ENCODE results near the gene YWHAE.

Gene YWHAE

GRCh38 chr17:1351971-1352370 lies 48.1 kb downstream of the YWHAE start:
- Histone ChIP-seq H3K27me3 (ENCODE audit: low read length) (no peaks in the 10 kb centered on the region), H3K4me3 (ENCODE audit: insufficient read depth, low read length, poor library complexity, severe bottlenecking) (no peak overlapping the region), H3F3A (ENCODE audit: insufficient read depth) (peaks cover 8% of the 10 kb centered on the region; the same call in 1 of the 2 replicates), H3K9ac (ENCODE audit: low read length) (no peak overlapping the region), H3K9me3 (ENCODE audit: insufficient read depth, low read length) (no peaks in the 10 kb centered on the region), H4K20me1 (ENCODE audit: low read depth, low read length) (peaks cover 6% of the 10 kb centered on the region), H3K36me3 (ENCODE audit: low read length) (peaks cover 20% of the 10 kb centered on the region), H3K9me2 (replicated peaks; ENCODE audit: insufficient read depth, low read length) (no peaks in the 10 kb centered on the region), H3K4me2 (ENCODE audit: low read depth, low read length, poor library complexity, severe bottlenecking) (no peak overlapping the region), H2AFZ (ENCODE audit: low read depth, low read length, severe bottlenecking) (no peak overlapping the region), H3K27ac (ENCODE audit: low read depth, low read length) (no peak overlapping the region), H3K79me2 (ENCODE audit: insufficient read depth, low read length) (peaks cover 70% of the 10 kb centered on the region)
- no peak for TF ChIP-seq EZH2phosphoT487 (conservative IDR thresholded peaks at IDR 0.05; ENCODE audit: low read length)
- TF ChIP-seq, protein P1, sequence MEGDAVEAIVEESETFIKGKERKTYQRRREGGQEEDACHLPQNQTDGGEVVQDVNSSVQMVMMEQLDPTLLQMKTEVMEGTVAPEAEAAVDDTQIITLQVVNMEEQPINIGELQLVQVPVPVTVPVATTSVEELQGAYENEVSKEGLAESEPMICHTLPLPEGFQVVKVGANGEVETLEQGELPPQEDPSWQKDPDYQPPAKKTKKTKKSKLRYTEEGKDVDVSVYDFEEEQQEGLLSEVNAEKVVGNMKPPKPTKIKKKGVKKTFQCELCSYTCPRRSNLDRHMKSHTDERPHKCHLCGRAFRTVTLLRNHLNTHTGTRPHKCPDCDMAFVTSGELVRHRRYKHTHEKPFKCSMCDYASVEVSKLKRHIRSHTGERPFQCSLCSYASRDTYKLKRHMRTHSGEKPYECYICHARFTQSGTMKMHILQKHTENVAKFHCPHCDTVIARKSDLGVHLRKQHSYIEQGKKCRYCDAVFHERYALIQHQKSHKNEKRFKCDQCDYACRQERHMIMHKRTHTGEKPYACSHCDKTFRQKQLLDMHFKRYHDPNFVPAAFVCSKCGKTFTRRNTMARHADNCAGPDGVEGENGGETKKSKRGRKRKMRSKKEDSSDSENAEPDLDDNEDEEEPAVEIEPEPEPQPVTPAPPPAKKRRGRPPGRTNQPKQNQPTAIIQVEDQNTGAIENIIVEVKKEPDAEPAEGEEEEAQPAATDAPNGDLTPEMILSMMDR (IDR thresholded peaks at IDR 0.05; ENCODE audit: insufficient read depth, low read length, poor library complexity, severe bottlenecking), result no peak

- Histone ChIP-seq H3K27me3 (ENCODE audit: low read length) (no peaks in the 10 kb centered on the region), H4K20me1 (ENCODE audit: low read depth, low read length) (peaks cover 10% of the 10 kb centered on the region)
These were observed 48.7 kb downstream of the YWHAE start for GRCh38 chr17:1351275-1351674.

DNA sequence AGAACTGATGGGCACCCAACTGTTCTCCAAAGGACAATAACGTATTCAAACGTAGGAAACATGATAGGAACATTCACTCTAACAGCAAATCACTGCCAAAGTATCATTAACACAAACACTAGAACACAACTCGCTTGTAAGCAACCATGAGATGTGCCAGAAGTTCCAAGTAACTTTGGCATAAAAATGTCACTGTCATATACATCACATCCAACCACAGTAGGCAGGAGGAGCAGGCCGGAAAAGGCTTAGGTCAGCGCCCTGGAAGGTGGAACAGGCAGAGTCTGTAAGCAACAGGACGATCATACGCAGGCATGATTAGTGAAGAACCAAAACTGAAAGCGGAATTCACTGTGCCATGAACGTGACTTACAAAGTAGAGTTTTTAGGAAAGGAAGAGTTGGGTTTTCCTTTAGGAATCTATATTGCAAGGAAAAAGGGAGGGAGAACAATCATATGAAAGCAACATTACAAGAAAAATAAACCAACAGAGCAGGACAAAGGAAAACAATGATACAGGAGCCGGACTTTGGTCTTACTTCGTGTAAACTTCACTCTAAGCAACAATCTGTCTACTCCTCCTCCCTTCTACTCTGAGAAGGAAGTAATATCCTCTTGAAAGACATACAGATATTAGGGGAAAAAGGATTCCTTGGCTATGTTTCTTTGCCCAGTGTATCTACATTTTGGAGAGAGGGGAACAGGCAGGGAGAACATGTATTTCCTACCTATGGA lies 52.3 kb downstream of the YWHAE start:
- no peak for TF ChIP-seq EZH2phosphoT487 (conservative IDR thresholded peaks at IDR 0.05; ENCODE audit: low read length)
- TF ChIP-seq, protein P1 (IDR thresholded peaks at IDR 0.05; ENCODE audit: insufficient read depth, low read length, poor library complexity, severe bottlenecking), result no peak
- H3K9ac ChIP-seq (ENCODE audit: low read length), result no peak overlapping the region
- peaks cover 22% of the 10 kb centered on the region for H4K20me1 ChIP-seq (ENCODE audit: low read depth, low read length)
- no peak overlapping the region for H3K4me2 ChIP-seq (ENCODE audit: low read depth, low read length, poor library complexity, severe bottlenecking)
- peaks cover 52% of the 10 kb centered on the region for H3K79me2 ChIP-seq (ENCODE audit: insufficient read depth, low read length)
- H3K36me3 ChIP-seq (ENCODE audit: low read length), result peaks cover 41% of the 10 kb centered on the region
- H3K9me2 ChIP-seq (replicated peaks; ENCODE audit: insufficient read depth, low read length), result no peaks in the 10 kb centered on the region
- H3F3A ChIP-seq (ENCODE audit: insufficient read depth), result peaks cover 28% of the 10 kb centered on the region
- H3K9me3 ChIP-seq (ENCODE audit: insufficient read depth, low read length), result no peaks in the 10 kb centered on the region
- H3K27me3 ChIP-seq (ENCODE audit: low read length), result no peaks in the 10 kb centered on the region
- H2AFZ ChIP-seq (ENCODE audit: low read depth, low read length, severe bottlenecking), result no peak overlapping the region
- H3K27ac ChIP-seq (ENCODE audit: low read depth, low read length), result no peak overlapping the region
- H3K4me3 ChIP-seq (ENCODE audit: insufficient read depth, low read length, poor library complexity, severe bottlenecking), result no peak overlapping the region

More at GRCh38 chr17:1351275-1351674, 48.7 kb downstream of the YWHAE start:
- H3F3A ChIP-seq (ENCODE audit: insufficient read depth), result peaks cover 10% of the 10 kb centered on the region
- H3K9ac ChIP-seq (ENCODE audit: low read length), result no peak overlapping the region
- H3K4me2 ChIP-seq (ENCODE audit: low read depth, low read length, poor library complexity, severe bottlenecking), result no peak overlapping the region
- no peaks in the 10 kb centered on the region for H3K9me2 ChIP-seq (replicated peaks; ENCODE audit: insufficient read depth, low read length)
- H3K79me2 ChIP-seq (ENCODE audit: insufficient read depth, low read length), result peaks cover 68% of the 10 kb centered on the region
- H3K4me3 ChIP-seq (ENCODE audit: insufficient read depth, low read length, poor library complexity, severe bottlenecking), result no peak overlapping the region
- no peak overlapping the region for H3K27ac ChIP-seq (ENCODE audit: low read depth, low read length)
- no peaks in the 10 kb centered on the region for H3K9me3 ChIP-seq (ENCODE audit: insufficient read depth, low read length)
- H3K36me3 ChIP-seq (ENCODE audit: low read length), result peaks cover 21% of the 10 kb centered on the region
- no peak overlapping the region for H2AFZ ChIP-seq (ENCODE audit: low read depth, low read length, severe bottlenecking)
- no peak for TF ChIP-seq EZH2phosphoT487 (conservative IDR thresholded peaks at IDR 0.05; ENCODE audit: low read length)
- TF ChIP-seq, protein P1 (IDR thresholded peaks at IDR 0.05; ENCODE audit: insufficient read depth, low read length, poor library complexity, severe bottlenecking), result no peak
